Tibial artery (tissue), 4 donors: ENCODE data around the gene PDCD1.

ENCODE experiments used
- DNase-seq, 2 donors: peaks; one replicate each; pipeline ENCODE4 v3.0.0-alpha.2; 2019
- H3K27ac ChIP-seq, 2 donors: fragments of 200-600 bp; sonication (generic) in 1 of 2; 1 replicate in 1 of 2; 2 replicates in 1 of 2; pipeline ENCODE4 v1.5.1; 2018 to 2019; ENCODE audit warnings: mild to moderate bottlenecking in 1 of 2
- H3K27me3 ChIP-seq, 2 donors: fragments of 200-600 bp; sonication (generic) in 1 of 2; one replicate each; pipeline versions ENCODE4 v1.5.1 to v1.6.0; 2016 to 2019
- H3K36me3 ChIP-seq, 3 donors: fragments of 200-600 bp; sonication (generic) in 2 of 3; one replicate each; pipeline ENCODE4 v1.5.1; 2016 to 2019; ENCODE audit warnings: mild to moderate bottlenecking in 2 of 3
- H3K4me1 ChIP-seq, 4 donors: fragments of 200-600 bp; sonication (generic) in 2 of 4; 1 replicate in 3 of 4; 2 replicates in 1 of 4; pipeline ENCODE4 v1.5.1; 2016 to 2019
- H3K4me3 ChIP-seq, 2 donors: fragments of 200-600 bp; sonication (generic) in 1 of 2; 1 replicate in 1 of 2; 2 replicates in 1 of 2; pipeline ENCODE4 v1.5.1; 2018 to 2019; ENCODE audit warnings: mild to moderate bottlenecking in 2 of 2
- H3K9me3 ChIP-seq, 3 donors: fragments of 200-600 bp; sonication (generic) in 1 of 3; one replicate each; pipeline ENCODE4 v1.5.1; 2016 to 2019
- intact Hi-C: fragments of 100-400 bp; cut with DNase I; formaldehyde crosslinking; loops from one replicate; pipeline ENCODE4 v1.15.0; 2023; ENCODE audit warnings: low total_unique reads
- TF ChIP-seq, protein P1 (sequence below), 2 experiments: fragments of 200-600 bp in 1 of 2; fragments of 450-650 bp in 1 of 2; IDR thresholded peaks; one replicate each; pipeline ENCODE4 v1.5.1; 2017 to 2019; ENCODE audit warnings: antibody characterized with exemption in 2 of 2, mild to moderate bottlenecking in 1 of 2, moderate library complexity in 1 of 2

The PDCD1 gene

GRCh38 chr2:241888641-241889040 is 29.9 kb upstream of the PDCD1 start:
- Histone ChIP-seq H3K4me3 (no peak overlapping the region), H3K9me3 (no peaks in the 10 kb centered on the region), H3K36me3 (no peaks in the 10 kb centered on the region), H3K27ac (no peak overlapping the region), H3K4me1 (no peaks in the 10 kb centered on the region), H3K27me3 (peaks cover 0 to 6% of the 10 kb centered on the region in 2 donors)
- intact Hi-C loops, result no loop called here
- TF ChIP-seq, protein P1, sequence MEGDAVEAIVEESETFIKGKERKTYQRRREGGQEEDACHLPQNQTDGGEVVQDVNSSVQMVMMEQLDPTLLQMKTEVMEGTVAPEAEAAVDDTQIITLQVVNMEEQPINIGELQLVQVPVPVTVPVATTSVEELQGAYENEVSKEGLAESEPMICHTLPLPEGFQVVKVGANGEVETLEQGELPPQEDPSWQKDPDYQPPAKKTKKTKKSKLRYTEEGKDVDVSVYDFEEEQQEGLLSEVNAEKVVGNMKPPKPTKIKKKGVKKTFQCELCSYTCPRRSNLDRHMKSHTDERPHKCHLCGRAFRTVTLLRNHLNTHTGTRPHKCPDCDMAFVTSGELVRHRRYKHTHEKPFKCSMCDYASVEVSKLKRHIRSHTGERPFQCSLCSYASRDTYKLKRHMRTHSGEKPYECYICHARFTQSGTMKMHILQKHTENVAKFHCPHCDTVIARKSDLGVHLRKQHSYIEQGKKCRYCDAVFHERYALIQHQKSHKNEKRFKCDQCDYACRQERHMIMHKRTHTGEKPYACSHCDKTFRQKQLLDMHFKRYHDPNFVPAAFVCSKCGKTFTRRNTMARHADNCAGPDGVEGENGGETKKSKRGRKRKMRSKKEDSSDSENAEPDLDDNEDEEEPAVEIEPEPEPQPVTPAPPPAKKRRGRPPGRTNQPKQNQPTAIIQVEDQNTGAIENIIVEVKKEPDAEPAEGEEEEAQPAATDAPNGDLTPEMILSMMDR (IDR thresholded peaks at IDR 0.05), result no peak
- no peak for DNase-seq

GRCh38 chr2:241887806-241888522 is 29.3 kb upstream of the PDCD1 start:
- TF ChIP-seq, protein P1 (IDR thresholded peaks at IDR 0.05), result no peak
- Histone ChIP-seq H3K4me1 (peaks cover 0 to 3% (median 0%) of the 10 kb centered on the region in 4 donors), H3K9me3 (no peaks in the 10 kb centered on the region), H3K4me3 (no peak overlapping the region), H3K27ac (no peak overlapping the region), H3K27me3 (peaks cover 0 to 6% of the 10 kb centered on the region in 2 donors), H3K36me3 (no peaks in the 10 kb centered on the region)
- DNase-seq, result no peak
- intact Hi-C loops, result no loop called here

DNA sequence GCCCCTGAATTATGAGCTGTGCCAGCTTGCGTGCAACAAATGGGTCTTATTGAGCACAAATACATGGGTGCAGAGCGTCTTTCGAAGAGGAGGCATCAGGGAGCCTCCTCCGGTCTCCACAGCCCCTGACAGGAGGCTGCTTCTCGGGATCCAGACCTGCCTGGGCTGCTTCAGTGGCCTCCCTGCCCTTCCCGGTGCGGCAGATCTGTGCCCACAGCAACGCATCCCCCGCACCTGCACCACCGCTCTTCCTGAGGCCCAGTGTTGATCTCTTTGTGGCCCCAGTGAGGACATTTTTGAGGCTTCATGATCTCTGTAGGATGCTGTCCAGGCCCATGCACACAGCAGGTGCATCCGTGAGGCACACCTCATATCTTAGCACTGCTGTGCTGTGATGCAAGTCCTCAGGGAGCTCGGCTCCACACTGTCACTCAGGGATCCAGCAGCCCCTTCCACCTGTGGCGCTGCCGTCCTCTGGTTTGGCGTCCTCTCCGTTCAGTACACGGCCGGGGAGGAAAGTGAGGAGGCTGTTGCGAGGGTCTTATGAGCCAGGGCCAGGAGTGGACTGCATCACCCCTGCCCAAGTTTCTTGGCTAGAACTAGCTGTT is 28.2 kb upstream of the PDCD1 start:
- intact Hi-C loops, result no loop called here
- peaks cover 0 to 6% of the 10 kb centered on the region in 2 donors for H3K27me3 ChIP-seq
- H3K36me3 ChIP-seq, result no peaks in the 10 kb centered on the region
- no peak overlapping the region for H3K4me3 ChIP-seq
- TF ChIP-seq, protein P1 (IDR thresholded peaks at IDR 0.05), result no peak
- no peak for DNase-seq
- no peaks in the 10 kb centered on the region for H3K9me3 ChIP-seq
- H3K4me1 ChIP-seq, result peaks cover 0 to 13% (median 6%) of the 10 kb centered on the region in 4 donors
- no peak overlapping the region for H3K27ac ChIP-seq

- Histone ChIP-seq H3K27ac (no peak overlapping the region), H3K4me3 (no peak overlapping the region), H3K9me3 (no peaks in the 10 kb centered on the region), H3K4me1 (peaks cover 0 to 22% (median 11%) of the 10 kb centered on the region in 4 donors), H3K36me3 (no peaks in the 10 kb centered on the region), H3K27me3 (peaks cover 0 to 6% of the 10 kb centered on the region in 2 donors)
- no peak for DNase-seq
- intact Hi-C loops, result no loop called here
- TF ChIP-seq, protein P1 (IDR thresholded peaks at IDR 0.05), result no peak
Measured at GRCh38 chr2:241885946-241886643, 27.4 kb upstream of the PDCD1 start.

GRCh38 chr2:241885291-241885945 is 26.7 kb upstream of the PDCD1 start:
- intact Hi-C loops, result no loop called here
- Histone ChIP-seq H3K9me3 (no peaks in the 10 kb centered on the region), H3K36me3 (no peaks in the 10 kb centered on the region), H3K27ac (no peak overlapping the region), H3K4me3 (no peak overlapping the region), H3K4me1 (peaks cover 0 to 26% (median 11%) of the 10 kb centered on the region in 4 donors), H3K27me3 (peaks cover 0 to 6% of the 10 kb centered on the region in 2 donors)
- no peak for DNase-seq
- TF ChIP-seq, protein P1 (IDR thresholded peaks at IDR 0.05), result no peak
